ENCODE data around the gene ARHGEF7.
"Not testable (repeated sequence)": the region's sequence is repeated elsewhere in the genome, so short reads cannot be mapped to it uniquely, and the experiment has no call there.

ARHGEF7 gene

DNA sequence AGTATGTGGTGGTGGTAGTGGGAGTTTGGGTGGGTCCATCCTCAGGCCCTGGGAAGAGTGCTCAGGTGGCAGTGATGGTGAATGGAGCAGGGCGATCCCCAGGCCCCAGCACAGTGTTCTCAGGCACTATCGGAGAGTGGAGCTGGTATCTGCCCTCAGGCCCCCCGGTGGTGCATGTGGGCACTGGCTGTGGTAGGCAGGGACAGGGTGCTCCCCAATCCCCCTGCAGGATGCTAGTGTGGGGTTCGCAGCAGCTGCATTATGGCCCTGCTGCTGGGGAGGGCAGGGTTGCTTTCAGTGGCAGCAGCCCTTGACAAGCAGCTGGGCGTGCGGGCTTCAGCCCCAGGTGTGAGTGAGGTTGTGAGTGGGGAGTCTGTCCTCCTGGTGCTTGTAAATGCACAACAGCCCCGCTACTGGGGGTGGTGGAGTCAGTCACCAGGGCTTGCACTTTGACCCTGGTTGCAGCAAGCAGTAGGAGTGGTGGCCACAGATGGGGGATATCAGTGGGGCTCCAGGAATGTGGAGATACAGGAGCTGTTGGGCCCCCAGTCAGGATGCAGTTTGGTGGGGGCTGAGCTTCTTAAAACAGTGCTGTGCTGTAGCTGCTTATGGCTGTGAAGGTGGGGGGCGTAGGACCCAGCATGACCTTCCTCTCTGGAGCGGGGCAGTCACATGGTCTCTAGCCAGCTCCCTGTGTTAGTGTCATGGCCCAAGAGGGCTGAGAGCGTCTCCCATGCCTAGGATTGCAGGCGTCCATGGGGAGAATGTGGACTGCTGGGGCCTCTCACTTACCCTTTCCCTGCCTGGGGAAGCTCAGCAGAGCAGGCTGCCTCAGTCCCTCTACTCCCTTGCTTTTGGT is 38.7 kb upstream of the ARHGEF7 start:
- TF ChIP-seq, protein P1, sequence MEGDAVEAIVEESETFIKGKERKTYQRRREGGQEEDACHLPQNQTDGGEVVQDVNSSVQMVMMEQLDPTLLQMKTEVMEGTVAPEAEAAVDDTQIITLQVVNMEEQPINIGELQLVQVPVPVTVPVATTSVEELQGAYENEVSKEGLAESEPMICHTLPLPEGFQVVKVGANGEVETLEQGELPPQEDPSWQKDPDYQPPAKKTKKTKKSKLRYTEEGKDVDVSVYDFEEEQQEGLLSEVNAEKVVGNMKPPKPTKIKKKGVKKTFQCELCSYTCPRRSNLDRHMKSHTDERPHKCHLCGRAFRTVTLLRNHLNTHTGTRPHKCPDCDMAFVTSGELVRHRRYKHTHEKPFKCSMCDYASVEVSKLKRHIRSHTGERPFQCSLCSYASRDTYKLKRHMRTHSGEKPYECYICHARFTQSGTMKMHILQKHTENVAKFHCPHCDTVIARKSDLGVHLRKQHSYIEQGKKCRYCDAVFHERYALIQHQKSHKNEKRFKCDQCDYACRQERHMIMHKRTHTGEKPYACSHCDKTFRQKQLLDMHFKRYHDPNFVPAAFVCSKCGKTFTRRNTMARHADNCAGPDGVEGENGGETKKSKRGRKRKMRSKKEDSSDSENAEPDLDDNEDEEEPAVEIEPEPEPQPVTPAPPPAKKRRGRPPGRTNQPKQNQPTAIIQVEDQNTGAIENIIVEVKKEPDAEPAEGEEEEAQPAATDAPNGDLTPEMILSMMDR (IDR thresholded peaks at IDR 0.05; ENCODE audit: extremely low read depth, missing control alignments): no peak
- no peak for DNase-seq (ENCODE audit: low spot score)

DNA sequence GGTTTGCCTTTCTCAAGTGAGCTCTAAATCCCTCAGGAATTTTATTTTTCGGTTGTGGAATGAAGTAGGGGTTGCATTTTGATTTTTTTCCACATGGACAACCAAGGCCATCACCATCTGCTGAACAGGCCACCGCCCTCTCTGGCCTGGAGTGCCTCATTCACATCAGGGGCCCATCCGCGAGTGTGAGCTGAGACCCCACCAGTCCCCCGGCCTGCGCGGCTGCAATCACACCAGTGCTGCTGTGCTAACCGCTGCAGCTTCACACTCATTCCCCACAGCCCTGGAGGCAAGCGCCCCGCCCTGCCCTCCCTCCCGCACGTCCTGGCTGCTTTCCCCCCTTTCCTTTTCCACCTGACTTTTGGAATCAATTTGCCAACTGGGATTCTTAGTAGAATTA is 35.7 kb upstream of the ARHGEF7 start:
- no peak for DNase-seq (ENCODE audit: low spot score)
- TF ChIP-seq, protein P1 (IDR thresholded peaks at IDR 0.05; ENCODE audit: extremely low read depth, missing control alignments): no peak

DNA sequence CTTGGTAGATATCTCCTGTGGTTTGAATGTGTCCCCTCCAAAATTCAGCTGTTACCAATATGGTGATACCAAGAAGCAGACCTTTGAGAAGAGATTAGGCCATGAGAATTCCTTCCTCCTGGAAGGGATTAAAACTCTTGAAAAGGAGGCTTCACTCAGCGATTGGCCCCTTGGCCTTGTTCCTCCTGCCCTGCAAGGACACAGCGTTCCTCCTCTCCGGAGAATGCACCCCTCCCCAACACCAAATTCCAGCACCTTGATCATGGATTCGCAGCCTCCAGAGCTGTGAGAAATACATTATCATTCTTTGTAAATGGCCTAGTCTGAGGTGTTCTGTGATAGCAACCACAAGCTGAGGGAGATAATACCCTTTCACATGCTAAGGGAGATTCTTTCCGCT is 34.5 kb upstream of the ARHGEF7 start:
- TF ChIP-seq, protein P1 (IDR thresholded peaks at IDR 0.05; ENCODE audit: extremely low read depth, missing control alignments): no peak
- no peak for DNase-seq (ENCODE audit: low spot score)

DNA sequence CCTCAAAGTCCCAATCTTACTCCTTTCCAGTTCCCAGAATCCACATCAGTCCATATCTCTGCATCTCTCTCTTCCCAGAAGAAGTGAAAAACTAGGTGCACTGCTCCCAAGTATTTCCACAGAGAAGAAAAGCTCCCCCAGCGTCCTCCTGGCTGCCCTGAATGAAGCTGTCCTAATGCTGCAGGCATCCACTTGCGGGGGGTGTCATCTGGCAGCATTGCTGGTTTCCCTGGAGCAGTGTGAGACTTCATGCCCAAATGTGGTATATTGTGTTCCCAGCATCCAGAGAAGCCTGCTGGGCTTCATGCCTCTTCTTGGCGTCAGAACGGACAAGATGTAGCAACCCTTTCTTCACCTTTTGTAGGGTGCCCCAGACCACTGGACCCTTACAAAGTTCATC is 32.9 kb upstream of the ARHGEF7 start:
- TF ChIP-seq, protein P1 (IDR thresholded peaks at IDR 0.05; ENCODE audit: extremely low read depth, missing control alignments): no peak
- no peak for DNase-seq (ENCODE audit: low spot score)

DNA sequence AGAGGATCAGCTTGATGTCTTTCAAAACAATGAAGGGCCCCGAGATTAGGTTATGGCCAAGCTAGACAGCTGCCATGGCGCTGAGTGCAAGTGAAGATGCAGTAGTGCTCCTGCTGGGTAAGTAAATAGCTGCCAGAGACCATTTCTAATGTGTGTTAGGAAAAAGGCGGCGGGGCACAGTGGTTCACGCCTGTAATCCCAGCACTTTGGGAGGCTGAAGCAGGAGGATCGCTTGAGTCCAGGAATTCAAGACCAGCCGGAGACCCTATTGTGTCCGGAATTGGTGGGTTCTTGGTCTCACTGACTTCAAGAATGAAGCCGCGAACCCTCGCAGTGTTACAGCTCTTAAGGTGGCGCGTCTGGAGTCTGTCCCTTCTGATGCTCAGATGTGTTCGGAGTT is 32.3 kb upstream of the ARHGEF7 start:
- not testable (repeated sequence) for DNase-seq (ENCODE audit: low spot score)

DNA sequence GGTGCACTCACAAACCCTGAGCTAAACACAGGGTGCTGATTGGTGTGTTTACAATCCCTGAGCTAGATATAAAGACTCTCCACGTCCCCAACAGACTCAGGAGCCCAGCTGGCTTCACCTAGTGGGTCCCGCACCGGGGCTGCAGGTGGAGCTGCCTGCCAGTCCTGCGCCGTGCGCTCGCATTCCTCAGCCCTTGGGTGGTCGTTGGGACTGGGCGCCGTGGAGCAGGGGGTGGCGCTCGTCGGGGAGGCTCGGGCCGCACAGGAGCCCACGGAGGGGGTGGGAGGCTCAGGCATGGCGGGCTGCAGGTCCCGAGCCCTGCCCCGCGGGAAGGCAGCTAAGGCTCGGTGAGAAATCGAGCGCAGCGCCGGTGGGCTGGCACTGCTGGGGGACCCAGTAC is 31.4 kb upstream of the ARHGEF7 start:
- not testable (repeated sequence) for DNase-seq (ENCODE audit: low spot score)

DNA sequence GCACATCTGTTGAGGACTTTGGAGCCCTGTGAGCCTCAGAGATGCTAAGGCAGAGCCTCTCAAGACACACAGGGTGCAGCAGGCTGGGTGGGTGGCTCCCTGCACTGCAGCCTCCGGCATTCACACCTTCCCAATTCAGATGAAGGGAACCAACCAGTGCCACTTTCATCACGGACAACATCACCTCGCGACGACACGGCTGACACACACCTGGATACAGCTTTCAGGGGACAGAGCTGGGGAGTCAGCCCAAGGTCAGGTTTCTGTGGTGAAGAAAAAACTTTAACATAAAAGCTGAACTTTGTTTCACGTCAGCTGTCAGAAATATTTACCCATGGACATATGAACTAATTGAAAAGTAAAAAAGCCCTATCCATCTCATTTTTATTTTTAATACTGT is 24.9 kb upstream of the ARHGEF7 start:
- TF ChIP-seq, protein P1 (IDR thresholded peaks at IDR 0.05; ENCODE audit: extremely low read depth, missing control alignments): no peak

DNA sequence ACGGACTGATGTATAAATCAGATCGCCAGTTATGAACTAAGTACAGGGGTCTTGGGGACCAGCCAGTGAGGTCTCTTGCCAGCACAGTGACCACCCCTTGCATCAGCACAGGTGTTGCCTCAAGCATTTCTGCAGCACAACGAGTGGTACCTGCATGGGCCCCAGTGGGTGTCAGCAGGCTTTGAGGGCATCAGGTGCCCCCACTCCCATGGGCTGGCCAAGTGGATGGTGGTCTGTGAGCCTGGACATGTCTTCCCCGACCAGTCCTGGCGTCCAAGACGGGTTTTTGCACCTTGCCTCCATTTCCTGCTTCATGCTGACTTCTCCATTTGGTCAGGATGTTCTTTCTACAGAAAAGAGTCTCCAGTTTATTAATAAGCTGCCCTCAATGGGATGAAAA is 22.4 kb upstream of the ARHGEF7 start:
- TF ChIP-seq, protein P1 (IDR thresholded peaks at IDR 0.05; ENCODE audit: extremely low read depth, missing control alignments): no peak

More for the DNA sequence above, 24.9 kb upstream of the ARHGEF7 start:
- DNase-seq (ENCODE audit: low spot score): no peak

More for the DNA sequence above, 22.4 kb upstream of the ARHGEF7 start:
- DNase-seq (ENCODE audit: low spot score): no peak
